ENCODE measurements around the gene EIF3I.

Gene EIF3I

GRCh38 chr1:32195531-32195930 is 26.7 kb upstream of the EIF3I start:
- H2AFZ ChIP-seq (ENCODE audit: low read length): no peak overlapping the region
- no peak overlapping the region for H3K9ac ChIP-seq (ENCODE audit: low read depth, low read length, poor library complexity)
- no peak overlapping the region for H3K23ac ChIP-seq (ENCODE audit: low read depth, low read length, poor library complexity)
- H3K4me1 ChIP-seq (ENCODE audit: control insufficient read depth in 2 of 2, insufficient read depth in 1 of 2, low read depth in 1 of 2, low read length in 2 of 2): peaks cover 16 to 17% of the 10 kb centered on the region in 2 donors
- no peak overlapping the region for H3K4ac ChIP-seq (ENCODE audit: low read length)
- no peak overlapping the region for H4K91ac ChIP-seq (ENCODE audit: low read depth, low read length, poor library complexity)
- H3K9me3 ChIP-seq (replicated peaks in 1 of 2; ENCODE audit: control insufficient read depth in 2 of 2, insufficient read depth in 1 of 2, low read depth in 1 of 2, low read length in 2 of 2): no peaks in the 10 kb centered on the region
- no peak overlapping the region for H3K4me2 ChIP-seq (ENCODE audit: insufficient read depth, low read length, poor library complexity, severe bottlenecking)
- H3K27me3 ChIP-seq (ENCODE audit: control insufficient read depth in 3 of 3, insufficient read depth in 3 of 3, low read depth in 1 of 3, low read length in 3 of 3): no peaks in the 10 kb centered on the region
- H3K36me3 ChIP-seq (replicated peaks in 1 of 2; ENCODE audit: control insufficient read depth in 2 of 2, insufficient read depth in 2 of 2, low read length in 2 of 2): peaks cover 61 to 82% of the 10 kb centered on the region in 2 donors
- H3K18ac ChIP-seq (ENCODE audit: low read length): no peak overlapping the region
- H3K14ac ChIP-seq (ENCODE audit: low read length): no peak overlapping the region
- no peak overlapping the region for H4K8ac ChIP-seq (ENCODE audit: low read depth, low read length)
- H2BK5ac ChIP-seq (ENCODE audit: low read length): no peak overlapping the region
- H3K27ac ChIP-seq (replicated peaks; ENCODE audit: low read length): no peak overlapping the region
- no peak overlapping the region for H2BK15ac ChIP-seq (ENCODE audit: low read length)
- no peak overlapping the region for H2BK12ac ChIP-seq (ENCODE audit: low read length)
- H3K4me3 ChIP-seq (ENCODE audit: low read length in 2 of 2): no peak overlapping the region
- H2BK120ac ChIP-seq (ENCODE audit: low read depth, low read length): no peak overlapping the region
- H2AK5ac ChIP-seq (ENCODE audit: low read depth, low read length): no peak overlapping the region
- no peaks in the 10 kb centered on the region for H3K79me1 ChIP-seq (ENCODE audit: low read depth, low read length)
- no CpG with 5 or more reads among the region's 3 CpGs for WGBS, 2 donors (ENCODE audit: extremely low coverage in 2 of 2, insufficient read length in 2 of 2, insufficient replicate concordance in 1 of 2)
- DNase-seq (ENCODE audit: low spot score): no peak

GRCh38 chr1:32195972-32196823 is 26.0 kb upstream of the EIF3I start:
- Histone ChIP-seq H3K4me1 (ENCODE audit: control insufficient read depth in 2 of 2, insufficient read depth in 1 of 2, low read depth in 1 of 2, low read length in 2 of 2) (peaks cover 16 to 19% of the 10 kb centered on the region in 2 donors), H2BK12ac (ENCODE audit: low read length) (no peak overlapping the region), H2AFZ (ENCODE audit: low read length) (no peak overlapping the region), H3K9ac (ENCODE audit: low read depth, low read length, poor library complexity) (no peak overlapping the region), H3K23ac (ENCODE audit: low read depth, low read length, poor library complexity) (no peak overlapping the region), H3K27ac (replicated peaks; ENCODE audit: low read length) (no peak overlapping the region), H3K27me3 (ENCODE audit: control insufficient read depth in 3 of 3, insufficient read depth in 3 of 3, low read depth in 1 of 3, low read length in 3 of 3) (no peaks in the 10 kb centered on the region), H4K91ac (ENCODE audit: low read depth, low read length, poor library complexity) (no peak overlapping the region), H3K9me3 (replicated peaks in 1 of 2; ENCODE audit: control insufficient read depth in 2 of 2, insufficient read depth in 1 of 2, low read depth in 1 of 2, low read length in 2 of 2) (no peaks in the 10 kb centered on the region), H3K14ac (ENCODE audit: low read length) (no peak overlapping the region), H2BK15ac (ENCODE audit: low read length) (no peak overlapping the region), H2BK5ac (ENCODE audit: low read length) (no peak overlapping the region), H3K18ac (ENCODE audit: low read length) (no peak overlapping the region), H3K4ac (ENCODE audit: low read length) (no peak overlapping the region), H3K36me3 (replicated peaks in 1 of 2; ENCODE audit: control insufficient read depth in 2 of 2, insufficient read depth in 2 of 2, low read length in 2 of 2) (peaks cover 58 to 76% of the 10 kb centered on the region in 2 donors), H2AK5ac (ENCODE audit: low read depth, low read length) (no peak overlapping the region), H3K4me2 (ENCODE audit: insufficient read depth, low read length, poor library complexity, severe bottlenecking) (no peak overlapping the region), H3K79me1 (ENCODE audit: low read depth, low read length) (no peaks in the 10 kb centered on the region), H2BK120ac (ENCODE audit: low read depth, low read length) (no peak overlapping the region), H3K4me3 (ENCODE audit: low read length in 2 of 2) (no peak overlapping the region), H4K8ac (ENCODE audit: low read depth, low read length) (no peak overlapping the region)
- DNase-seq (ENCODE audit: low spot score): no peak

- Histone ChIP-seq H2BK15ac (ENCODE audit: low read length) (no peak overlapping the region), H3K18ac (ENCODE audit: low read length) (no peak overlapping the region), H2BK5ac (ENCODE audit: low read length) (no peak overlapping the region), H3K27ac (replicated peaks; ENCODE audit: low read length) (no peak overlapping the region), H3K23ac (ENCODE audit: low read depth, low read length, poor library complexity) (no peak overlapping the region), H3K4me2 (ENCODE audit: insufficient read depth, low read length, poor library complexity, severe bottlenecking) (no peak overlapping the region), H2AFZ (ENCODE audit: low read length) (no peak overlapping the region), H4K8ac (ENCODE audit: low read depth, low read length) (no peak overlapping the region), H2BK120ac (ENCODE audit: low read depth, low read length) (no peak overlapping the region), H3K27me3 (ENCODE audit: control insufficient read depth in 3 of 3, insufficient read depth in 3 of 3, low read depth in 1 of 3, low read length in 3 of 3) (no peaks in the 10 kb centered on the region), H3K36me3 (replicated peaks in 1 of 2; ENCODE audit: control insufficient read depth in 2 of 2, insufficient read depth in 2 of 2, low read length in 2 of 2) (peaks cover 49 to 67% of the 10 kb centered on the region in 2 donors), H3K79me1 (ENCODE audit: low read depth, low read length) (no peaks in the 10 kb centered on the region), H2BK12ac (ENCODE audit: low read length) (no peak overlapping the region), H3K9me3 (replicated peaks in 1 of 2; ENCODE audit: control insufficient read depth in 2 of 2, insufficient read depth in 1 of 2, low read depth in 1 of 2, low read length in 2 of 2) (no peaks in the 10 kb centered on the region), H3K14ac (ENCODE audit: low read length) (no peak overlapping the region), H2AK5ac (ENCODE audit: low read depth, low read length) (no peak overlapping the region), H3K9ac (ENCODE audit: low read depth, low read length, poor library complexity) (no peak overlapping the region), H3K4ac (ENCODE audit: low read length) (no peak overlapping the region), H3K4me3 (ENCODE audit: low read length in 2 of 2) (no peak overlapping the region), H3K4me1 (ENCODE audit: control insufficient read depth in 2 of 2, insufficient read depth in 1 of 2, low read depth in 1 of 2, low read length in 2 of 2) (peaks cover 20 to 23% of the 10 kb centered on the region in 2 donors), H4K91ac (ENCODE audit: low read depth, low read length, poor library complexity) (no peak overlapping the region)
- WGBS, 2 donors (ENCODE audit: extremely low coverage in 2 of 2, insufficient read length in 2 of 2, insufficient replicate concordance in 1 of 2): no CpG with 5 or more reads among the region's 1 CpG
- no peak for DNase-seq (ENCODE audit: low spot score)
These were observed 25.1 kb upstream of the EIF3I start for GRCh38 chr1:32197074-32197473.

GRCh38 chr1:32197837-32198236 is 24.4 kb upstream of the EIF3I start:
- Histone ChIP-seq H3K4me1 (ENCODE audit: control insufficient read depth in 2 of 2, insufficient read depth in 1 of 2, low read depth in 1 of 2, low read length in 2 of 2) (peaks cover 20 to 23% of the 10 kb centered on the region in 2 donors), H3K9ac (ENCODE audit: low read depth, low read length, poor library complexity) (no peak overlapping the region), H4K91ac (ENCODE audit: low read depth, low read length, poor library complexity) (no peak overlapping the region), H2AK5ac (ENCODE audit: low read depth, low read length) (no peak overlapping the region), H3K79me1 (ENCODE audit: low read depth, low read length) (no peaks in the 10 kb centered on the region), H3K27me3 (ENCODE audit: control insufficient read depth in 3 of 3, insufficient read depth in 3 of 3, low read depth in 1 of 3, low read length in 3 of 3) (no peaks in the 10 kb centered on the region), H2BK15ac (ENCODE audit: low read length) (no peak overlapping the region), H3K4me2 (ENCODE audit: insufficient read depth, low read length, poor library complexity, severe bottlenecking) (no peak overlapping the region), H2BK12ac (ENCODE audit: low read length) (no peak overlapping the region), H2BK120ac (ENCODE audit: low read depth, low read length) (no peak overlapping the region), H3K4me3 (ENCODE audit: low read length in 2 of 2) (no peak overlapping the region), H3K36me3 (replicated peaks in 1 of 2; ENCODE audit: control insufficient read depth in 2 of 2, insufficient read depth in 2 of 2, low read length in 2 of 2) (peaks cover 43 to 60% of the 10 kb centered on the region in 2 donors), H3K23ac (ENCODE audit: low read depth, low read length, poor library complexity) (no peak overlapping the region), H2BK5ac (ENCODE audit: low read length) (no peak overlapping the region), H4K8ac (ENCODE audit: low read depth, low read length) (no peak overlapping the region), H2AFZ (ENCODE audit: low read length) (no peak overlapping the region), H3K9me3 (replicated peaks in 1 of 2; ENCODE audit: control insufficient read depth in 2 of 2, insufficient read depth in 1 of 2, low read depth in 1 of 2, low read length in 2 of 2) (no peaks in the 10 kb centered on the region), H3K18ac (ENCODE audit: low read length) (no peak overlapping the region), H3K27ac (replicated peaks; ENCODE audit: low read length) (no peak overlapping the region), H3K4ac (ENCODE audit: low read length) (no peak overlapping the region), H3K14ac (ENCODE audit: low read length) (peak overlapping the region; percentile 57)
- no CpG with 5 or more reads among the region's 6 CpGs for WGBS, 2 donors (ENCODE audit: extremely low coverage in 2 of 2, insufficient read length in 2 of 2, insufficient replicate concordance in 1 of 2)
- no peak for DNase-seq (ENCODE audit: low spot score)
